ENCODE measurements around the gene CAPNS2.

GRCh38 chr16:55559933-55560516 is 6.5 kb upstream of the CAPNS2 start:
- TF ChIP-seq, protein P1, sequence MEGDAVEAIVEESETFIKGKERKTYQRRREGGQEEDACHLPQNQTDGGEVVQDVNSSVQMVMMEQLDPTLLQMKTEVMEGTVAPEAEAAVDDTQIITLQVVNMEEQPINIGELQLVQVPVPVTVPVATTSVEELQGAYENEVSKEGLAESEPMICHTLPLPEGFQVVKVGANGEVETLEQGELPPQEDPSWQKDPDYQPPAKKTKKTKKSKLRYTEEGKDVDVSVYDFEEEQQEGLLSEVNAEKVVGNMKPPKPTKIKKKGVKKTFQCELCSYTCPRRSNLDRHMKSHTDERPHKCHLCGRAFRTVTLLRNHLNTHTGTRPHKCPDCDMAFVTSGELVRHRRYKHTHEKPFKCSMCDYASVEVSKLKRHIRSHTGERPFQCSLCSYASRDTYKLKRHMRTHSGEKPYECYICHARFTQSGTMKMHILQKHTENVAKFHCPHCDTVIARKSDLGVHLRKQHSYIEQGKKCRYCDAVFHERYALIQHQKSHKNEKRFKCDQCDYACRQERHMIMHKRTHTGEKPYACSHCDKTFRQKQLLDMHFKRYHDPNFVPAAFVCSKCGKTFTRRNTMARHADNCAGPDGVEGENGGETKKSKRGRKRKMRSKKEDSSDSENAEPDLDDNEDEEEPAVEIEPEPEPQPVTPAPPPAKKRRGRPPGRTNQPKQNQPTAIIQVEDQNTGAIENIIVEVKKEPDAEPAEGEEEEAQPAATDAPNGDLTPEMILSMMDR (conservative IDR thresholded peaks at IDR 0.05 in 1 of 2, IDR thresholded peaks at IDR 0.05 in 1 of 2; ENCODE audit: extremely low read depth in 1 of 2, insufficient read depth in 1 of 2, low read depth in 1 of 2, low read length in 2 of 2) = no peak
- TF ChIP-seq EZH2 (IDR thresholded peaks at IDR 0.05; ENCODE audit: borderline replicate concordance, low read length) = no peak

Data from mammary epithelial cell (primary cell).